Panc1 (cell line): Measurements from ENCODE around the gene AHI1. TPM values are rescaled to one million over a fixed set of nuclear protein-coding genes. Genes with fewer than 3 reads are reported as not detected.

Experiments used
- ATAC-seq: fragments of 200-7000 bp; cut with Tn5 transposase; 2 replicates; pipeline ENCODE4 v1.9.1; 2020; ENCODE audit warnings: mild to moderate bottlenecking, moderate library complexity
- BruUV-seq: library from RNA; stranded (reverse); fragments of 400-500 nt; replicated peaks from 2 replicates; lab custom pipeline; 2021; lab: Mats Ljungman, UMichigan
- CTCF ChIA-PET: fragments of 300-600 bp; sonication (Branson Sonifier 250); formaldehyde crosslinking; loops from one replicate; lab custom pipeline; 2022; ENCODE audit warnings: antibody characterized with exemption; lab: Charles Lee
- POLR2A ChIA-PET: fragments of 300-600 bp; sonication (Branson Sonifier 250); formaldehyde crosslinking; loops from one replicate; lab custom pipeline; 2022; ENCODE audit warnings: antibody characterized with exemption; lab: Charles Lee
- DNase-seq: peaks from one replicate; pipeline ENCODE4 v3.0.0-alpha.2; 2010; ENCODE audit warnings: low read depth, low spot score
- H3K27ac ChIP-seq: 2 replicates; pipeline ENCODE4 v1.5.1; 2011; ENCODE audit warnings: mild to moderate bottlenecking, low read length, inconsistent platforms
- H3K27me3 ChIP-seq: fragments of 200-500 bp; sonication (Bioruptor generic); 2 replicates; pipeline ENCODE4 v1.6.0; 2014; ENCODE audit warnings: low read length, inconsistent platforms; ENCODE audit not compliant: control insufficient read depth, insufficient read depth
- H3K36me3 ChIP-seq: fragments of 200-500 bp; sonication (Bioruptor generic); 2 replicates; pipeline ENCODE4 v1.5.1; 2014; ENCODE audit warnings: inconsistent platforms, mild to moderate bottlenecking, low read length, moderate library complexity; ENCODE audit not compliant: control insufficient read depth, insufficient read depth
- H3K4me1 ChIP-seq: 2 replicates; pipeline ENCODE4 v1.5.1; 2011; ENCODE audit warnings: inconsistent platforms, mild to moderate bottlenecking, low read length, moderate library complexity; ENCODE audit not compliant: control insufficient read depth, insufficient read depth
- H3K4me3 ChIP-seq, 2 experiments: 2 replicates each; pipeline ENCODE4 v1.5.1; 2011 to 2012; ENCODE audit warnings: low read depth in 2 of 2, low read length in 2 of 2, mild to moderate bottlenecking in 2 of 2, inconsistent platforms in 1 of 2, moderate library complexity in 1 of 2
- H3K9me3 ChIP-seq: fragments of 200-500 bp; sonication (Bioruptor generic); 2 replicates; pipeline ENCODE4 v1.5.1; 2014; ENCODE audit warnings: low read depth, mild to moderate bottlenecking, inconsistent platforms, low read length, moderate library complexity; ENCODE audit not compliant: control insufficient read depth, insufficient read depth
- CTCF ChIP-seq: fragments of 450-650 bp; IDR thresholded peaks from 2 replicates; pipeline ENCODE4 v1.5.1; 2017; ENCODE audit warnings: mild to moderate bottlenecking
- POLR2AphosphoS5 ChIP-seq: IDR thresholded peaks from 2 replicates; pipeline ENCODE4 v1.6.1; 2012; ENCODE audit warnings: mild to moderate bottlenecking, low read depth, low read length, moderate library complexity
- REST ChIP-seq, 2 experiments: IDR thresholded peaks; 2 replicates each; pipeline ENCODE4 v1.6.1; 2011 to 2012; ENCODE audit warnings: low read depth in 2 of 2, control low read depth in 1 of 2, low read length in 1 of 2, mild to moderate bottlenecking in 1 of 2, moderate library complexity in 1 of 2; ENCODE audit not compliant: insufficient read depth in 1 of 2
- SIN3A ChIP-seq: IDR thresholded peaks from 2 replicates; pipeline ENCODE4 v1.6.1; 2012; ENCODE audit warnings: low read depth, mild to moderate bottlenecking, low read length, moderate library complexity, borderline replicate concordance; ENCODE audit not compliant: insufficient read depth
- TCF7L2 ChIP-seq: IDR thresholded peaks from 2 replicates; pipeline ENCODE4 v1.6.1; 2011; ENCODE audit warnings: mild to moderate bottlenecking, low read depth, low read length, inconsistent platforms
- in situ Hi-C: cut with HindIII; loops from 2 replicates; pipeline ENCODE4 v1.10.0; 2016; ENCODE audit warnings: low sequenced_read_pairs, low pct_unique_long_range_greater_than_20kb
- intact Hi-C: fragments of 100-400 bp; cut with micrococcal nuclease; formaldehyde crosslinking; loops from one replicate; pipeline ENCODE4 v1.10.0; 2022; ENCODE audit not compliant: unreplicated experiment
- total RNA-seq: library from RNA; stranded (reverse); gene quantifications from one replicate; pipeline ENCODE4 v1.2.1, GENCODE V29; 2021; ENCODE audit not compliant: unreplicated experiment

Gene AHI1
- total RNA-seq, 1 experiment from 2014 or later = 22.3 TPM

GRCh38 chr6:135410856-135411255, 86.7 kb downstream of the AHI1 start:
- intact Hi-C loops (no loop called here), in situ Hi-C loops (no loop called here)
- CTCF ChIA-PET = no interaction called here
- DNase-seq (no peak), ATAC-seq (no peak)
- no TSS peak for BruUV-seq
- Histone ChIP-seq H3K4me1 (no peaks in the 10 kb centered on the region), H3K4me3 (no peak overlapping the region), H3K9me3 (no peaks in the 10 kb centered on the region), H3K36me3 (no peaks in the 10 kb centered on the region; the same call in 1 of the 2 replicates), H3K27ac (no peak overlapping the region), H3K27me3 (no peaks in the 10 kb centered on the region)
- no peak for TF ChIP-seq CTCF
- no peak for TF ChIP-seq POLR2AphosphoS5
- TF ChIP-seq TCF7L2 = no peak
- TF ChIP-seq SIN3A = no peak
- TF ChIP-seq REST (IDR thresholded peaks at IDR 0.05; ENCODE audit: insufficient read depth in 1 of 2, low read depth in 2 of 2, low read length in 1 of 2) = no peak
- POLR2A ChIA-PET = interaction anchor here (0.6 kb wide), 1 partner anchor 42 kb away, joined by 3 read pairs; no protein-coding TSS in a partner anchor

- ChIA-PET CTCF (no interaction called here), POLR2A (no interaction called here)
- DNase-seq (no peak), ATAC-seq (no peak)
- no peaks in the 10 kb centered on the region for H3K4me1 ChIP-seq
- TF ChIP-seq REST (IDR thresholded peaks at IDR 0.05; ENCODE audit: insufficient read depth in 1 of 2, low read depth in 2 of 2, low read length in 1 of 2) (no peak), TCF7L2 (no peak), CTCF (no peak), SIN3A (no peak), POLR2AphosphoS5 (no peak)
- H3K4me3 ChIP-seq = no peak overlapping the region
- BruUV-seq = no TSS peak
- in situ Hi-C loops = no loop called here
- H3K27ac ChIP-seq = no peak overlapping the region
- intact Hi-C loops = no loop called here
- H3K9me3 ChIP-seq = no peaks in the 10 kb centered on the region
- H3K27me3 ChIP-seq = no peaks in the 10 kb centered on the region
- H3K36me3 ChIP-seq = no peaks in the 10 kb centered on the region
These were observed 94.0 kb downstream of the AHI1 start for GRCh38 chr6:135403584-135403983.
